Natural killer cell (primary cell): ENCODE measurements around the gene ZNF407. TPM values are rescaled to one million over a fixed set of nuclear protein-coding genes. Genes with fewer than 3 reads are reported as not detected.

Experiments used
- ATAC-seq, 3 donors: fragments of 150-1000 bp in 2 of 3; fragments of 200-7000 bp in 1 of 3; cut with Tn5 transposase; 1 replicate in 1 of 3; 2 replicates in 2 of 3; pipeline ENCODE4 v1.10.0; 2021; ENCODE audit warnings: mild to moderate bottlenecking in 2 of 3, moderate library complexity in 2 of 3
- DNase-seq, 2 donors: peaks; one replicate each; pipeline versions ENCODE4 v3.0.0 to v3.0.0-alpha.2; 2013 to 2021; ENCODE audit warnings: mixed read lengths in 1 of 2
- H3K27ac ChIP-seq: one replicate; pipeline ENCODE4 v1.5.1; 2013; ENCODE audit warnings: mild to moderate bottlenecking, low read length
- H3K27me3 ChIP-seq: one replicate; pipeline ENCODE4 v1.6.1; 2013; ENCODE audit warnings: low read length; ENCODE audit not compliant: control insufficient read depth, insufficient read depth
- H3K36me3 ChIP-seq: one replicate; pipeline ENCODE4 v1.6.1; 2013; ENCODE audit warnings: low read length; ENCODE audit not compliant: control insufficient read depth, insufficient read depth
- H3K4me1 ChIP-seq: one replicate; pipeline ENCODE4 v1.6.1; 2013; ENCODE audit warnings: low read length; ENCODE audit not compliant: control insufficient read depth, insufficient read depth
- H3K4me3 ChIP-seq: one replicate; pipeline ENCODE4 v1.5.1; 2013; ENCODE audit warnings: low read length
- H3K9me3 ChIP-seq: one replicate; pipeline ENCODE4 v1.6.1; 2013; ENCODE audit warnings: low read length; ENCODE audit not compliant: control insufficient read depth, insufficient read depth
- H3K27ac Mint-ChIP-seq, 2 donors: one replicate each; pipeline ENCODE4 v1.8.0; 2022; ENCODE audit warnings: mild to moderate bottlenecking in 2 of 2, mixed read lengths in 2 of 2, moderate library complexity in 1 of 2
- H3K27me3 Mint-ChIP-seq, 2 donors: one replicate each; pipeline ENCODE4 v1.8.0; 2022; ENCODE audit warnings: low read depth in 2 of 2, mixed read lengths in 2 of 2
- H3K36me3 Mint-ChIP-seq: one replicate; pipeline ENCODE4 v1.8.0; 2022; ENCODE audit warnings: mixed read lengths
- H3K4me1 Mint-ChIP-seq, 2 donors: one replicate each; pipeline ENCODE4 v1.8.0; 2022; ENCODE audit warnings: mixed read lengths in 2 of 2
- H3K4me3 Mint-ChIP-seq: one replicate; pipeline ENCODE4 v1.8.0; 2022; ENCODE audit warnings: mild to moderate bottlenecking, moderate library complexity, mixed read lengths
- H3K9me3 Mint-ChIP-seq, 2 donors: one replicate each; pipeline ENCODE4 v1.8.0; 2022; ENCODE audit warnings: mixed read lengths in 2 of 2
- CTCF ChIP-seq: fragments of 200-600 bp; IDR thresholded peaks from one replicate; pipeline ENCODE4 v1.8.0; 2022; ENCODE audit warnings: antibody characterized with exemption
- WGBS: methylation state at CpG from one replicate; pipeline ENCODE4 v1.1.7; 2013; ENCODE audit warnings: missing lambda C conversion rate; ENCODE audit not compliant: insufficient coverage; 5-methylcytosine and 5-hydroxymethylcytosine counted together
- intact Hi-C: fragments of 100-400 bp; cut with micrococcal nuclease; formaldehyde crosslinking; loops from one replicate; pipeline ENCODE4 v1.14.2; 2022
- total RNA-seq, 4 donors: library from RNA; stranded (reverse); fragments of 120-200 nt in 1 of 4; gene quantifications; one replicate each; pipeline versions ENCODE4 v1.2.3 to v1.2.4, GENCODE V29; 2013 to 2022

The ZNF407 gene
- total RNA-seq, 3 donors from 2014 or later (not counting 1 experiment from before 2014, with no cell fraction given), result 28.4 to 36.7 (median 36.3) TPM

GRCh38 chr18:74990563-74991081, 393.0 kb downstream of the ZNF407 start:
- H3K36me3 Mint-ChIP-seq, result no peaks in the 10 kb centered on the region
- no peaks in the 10 kb centered on the region for H3K9me3 ChIP-seq
- H3K4me3 ChIP-seq, result no peak overlapping the region
- H3K36me3 ChIP-seq, result no peaks in the 10 kb centered on the region
- no peak for TF ChIP-seq CTCF
- no peak overlapping the region for H3K4me3 Mint-ChIP-seq
- no peaks in the 10 kb centered on the region for H3K27me3 ChIP-seq
- peak overlapping the region; percentile 5 to 69 for H3K27ac Mint-ChIP-seq
- WGBS, result 37% methylated on average over 4 of the region's 4 CpGs
- DNase-seq (peak in 1 of 2 donors; percentile 13), ATAC-seq (no peak)
- peaks cover 48 to 63% of the 10 kb centered on the region in 2 donors for H3K4me1 Mint-ChIP-seq
- H3K27ac ChIP-seq, result peak overlapping the region; percentile 26
- no peaks in the 10 kb centered on the region for H3K9me3 Mint-ChIP-seq
- intact Hi-C loops, result no loop called here
- H3K4me1 ChIP-seq, result peaks cover 25% of the 10 kb centered on the region
- H3K27me3 Mint-ChIP-seq, result no peaks in the 10 kb centered on the region

DNA sequence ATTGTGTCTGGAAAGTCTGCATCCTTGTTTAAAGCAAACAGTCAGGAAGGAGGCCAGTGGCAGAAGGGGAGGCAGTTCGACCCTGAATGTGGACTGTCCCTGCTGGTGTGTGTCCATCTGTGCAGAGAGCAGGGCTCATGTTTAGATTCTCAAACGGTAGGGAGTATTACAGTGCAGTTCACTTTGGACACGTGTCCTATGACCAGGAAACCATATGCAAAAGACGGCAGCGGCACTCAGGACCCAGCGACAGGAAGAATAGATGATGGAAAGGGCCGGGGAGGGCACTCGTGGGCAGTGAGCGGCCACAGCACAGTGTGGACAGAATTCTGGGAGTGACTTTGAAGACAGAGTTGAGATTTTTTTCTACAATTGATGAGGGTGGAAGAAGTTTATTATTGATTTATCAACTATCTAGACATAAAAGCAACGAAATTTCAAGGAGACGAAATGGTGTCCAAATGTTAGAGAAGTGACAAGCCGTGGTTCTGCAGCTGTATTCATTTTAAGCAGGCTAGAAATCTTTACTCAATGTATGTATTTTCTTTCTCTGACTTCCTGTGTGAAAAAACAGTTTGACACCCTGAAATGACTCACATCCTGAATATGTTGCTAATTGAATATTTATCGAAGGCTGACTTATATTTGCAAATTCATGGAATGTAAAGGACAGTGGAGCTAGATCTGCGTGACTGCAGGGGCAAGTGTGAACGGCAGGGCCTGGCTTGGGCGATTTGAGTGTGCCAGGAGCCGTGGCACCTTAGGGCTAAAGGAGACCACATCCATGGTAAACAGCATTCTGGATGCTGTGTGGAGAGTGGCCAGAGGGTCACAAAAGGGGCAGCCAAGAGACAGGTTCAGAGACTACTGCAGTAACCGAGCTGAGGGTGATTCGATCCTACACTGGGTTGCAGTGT, 397.1 kb downstream of the ZNF407 start:
- Histone ChIP-seq H3K27me3 (no peaks in the 10 kb centered on the region), H3K27ac (peak overlapping the region; percentile 84), H3K4me3 (peak overlapping the region; percentile 33), H3K9me3 (no peaks in the 10 kb centered on the region), H3K4me1 (peaks cover 29% of the 10 kb centered on the region), H3K36me3 (no peaks in the 10 kb centered on the region)
- TF ChIP-seq CTCF, result no peak
- H3K9me3 Mint-ChIP-seq, result no peaks in the 10 kb centered on the region
- intact Hi-C loops, result loop anchor here (5.0 kb wide), 4 partner anchors 42 to 397 kb away; partner anchors contain the start of gene ZNF407
- H3K4me1 Mint-ChIP-seq, result peaks cover 60 to 70% of the 10 kb centered on the region in 2 donors
- ATAC-seq, result peak; percentile 70 to 85 (median 80)
- DNase-seq, result peak; percentile 41 to 64
- peak overlapping the region; percentile 84 for H3K4me3 Mint-ChIP-seq
- H3K27ac Mint-ChIP-seq, result peak overlapping the region; percentile 86 to 95
- H3K36me3 Mint-ChIP-seq, result no peaks in the 10 kb centered on the region
- H3K27me3 Mint-ChIP-seq, result no peaks in the 10 kb centered on the region
- WGBS, result 25% methylated on average over 19 of the region's 19 CpGs

DNA sequence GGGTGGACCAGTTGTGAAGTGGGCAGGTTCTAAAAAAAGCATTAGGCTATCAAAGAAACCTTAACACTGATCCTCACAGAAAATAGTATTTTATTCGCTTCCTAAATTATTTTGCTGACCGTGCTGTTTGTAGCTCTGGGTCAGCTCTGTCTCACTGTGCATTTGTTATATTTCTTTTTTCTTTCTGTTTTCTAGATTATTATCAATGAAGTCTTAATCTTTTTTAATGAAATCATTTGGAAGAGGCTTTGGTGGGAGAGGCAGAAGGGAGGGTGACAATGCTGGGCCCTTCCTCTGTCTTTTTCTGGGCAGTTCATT, 397.7 kb downstream of the ZNF407 start:
- Mint-ChIP-seq H3K27me3 (no peaks in the 10 kb centered on the region), H3K4me1 (peaks cover 57 to 68% of the 10 kb centered on the region in 2 donors), H3K4me3 (peak overlapping the region; percentile 84), H3K27ac (peak overlapping the region; percentile 86 to 95), H3K36me3 (no peaks in the 10 kb centered on the region), H3K9me3 (no peaks in the 10 kb centered on the region)
- DNase-seq, result no peak
- Histone ChIP-seq H3K27me3 (no peaks in the 10 kb centered on the region), H3K9me3 (no peaks in the 10 kb centered on the region), H3K36me3 (no peaks in the 10 kb centered on the region), H3K27ac (peak overlapping the region; percentile 84), H3K4me3 (peak overlapping the region; percentile 33), H3K4me1 (peaks cover 29% of the 10 kb centered on the region)
- no peak for TF ChIP-seq CTCF
- intact Hi-C loops, result loop anchor here (5.0 kb wide), 4 partner anchors 43 to 398 kb away; partner anchors contain the start of gene ZNF407
- 57% methylated on average over 2 of the region's 2 CpGs for WGBS
- ATAC-seq, result no peak
